NCI-H526 (cell line): ENCODE data around the gene RYR1.
A peak's percentile ranks its signal among the peaks of the same experiment; 100 is the strongest.

Experiments
- DNase-seq, 2 experiments: peaks; one replicate each; lab custom pipeline; 2025; lab: John Stamatoyannopoulos, UW

Gene RYR1

DNA sequence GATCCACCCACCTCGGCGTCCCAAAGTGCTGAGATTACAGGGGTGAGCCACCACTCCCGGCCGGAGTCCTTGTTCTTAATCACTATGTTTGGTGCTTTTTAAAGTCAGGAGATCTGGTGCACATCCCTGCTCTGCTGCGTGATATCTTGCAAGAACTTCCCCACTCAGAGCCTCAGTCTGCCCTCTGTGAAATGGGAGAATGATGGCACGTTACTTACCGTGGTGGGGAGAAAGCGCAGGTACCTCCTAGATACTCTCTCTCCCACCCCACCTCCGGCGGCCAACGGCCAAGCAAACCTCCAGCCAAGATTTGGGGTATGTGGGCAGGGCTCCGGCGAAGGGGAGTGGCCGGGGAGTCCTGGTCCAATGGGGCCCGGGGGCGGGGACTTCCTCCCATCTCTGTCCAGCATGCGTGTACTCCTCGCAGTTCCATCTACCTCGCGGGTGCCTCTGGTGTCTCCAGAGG, at the start of gene RYR1:
Gene RYR1 (plus strand): TSS at position 424 of the 466 bp plus-strand sequence. CDS start 139 bp downstream, outside the sequence.
- DNase-seq: peak in 1 of 2 experiments; percentile 44

- DNase-seq: no peak
Measured at GRCh38 chr19:38383743-38384142, 49.7 kb upstream of the RYR1 start.

DNA sequence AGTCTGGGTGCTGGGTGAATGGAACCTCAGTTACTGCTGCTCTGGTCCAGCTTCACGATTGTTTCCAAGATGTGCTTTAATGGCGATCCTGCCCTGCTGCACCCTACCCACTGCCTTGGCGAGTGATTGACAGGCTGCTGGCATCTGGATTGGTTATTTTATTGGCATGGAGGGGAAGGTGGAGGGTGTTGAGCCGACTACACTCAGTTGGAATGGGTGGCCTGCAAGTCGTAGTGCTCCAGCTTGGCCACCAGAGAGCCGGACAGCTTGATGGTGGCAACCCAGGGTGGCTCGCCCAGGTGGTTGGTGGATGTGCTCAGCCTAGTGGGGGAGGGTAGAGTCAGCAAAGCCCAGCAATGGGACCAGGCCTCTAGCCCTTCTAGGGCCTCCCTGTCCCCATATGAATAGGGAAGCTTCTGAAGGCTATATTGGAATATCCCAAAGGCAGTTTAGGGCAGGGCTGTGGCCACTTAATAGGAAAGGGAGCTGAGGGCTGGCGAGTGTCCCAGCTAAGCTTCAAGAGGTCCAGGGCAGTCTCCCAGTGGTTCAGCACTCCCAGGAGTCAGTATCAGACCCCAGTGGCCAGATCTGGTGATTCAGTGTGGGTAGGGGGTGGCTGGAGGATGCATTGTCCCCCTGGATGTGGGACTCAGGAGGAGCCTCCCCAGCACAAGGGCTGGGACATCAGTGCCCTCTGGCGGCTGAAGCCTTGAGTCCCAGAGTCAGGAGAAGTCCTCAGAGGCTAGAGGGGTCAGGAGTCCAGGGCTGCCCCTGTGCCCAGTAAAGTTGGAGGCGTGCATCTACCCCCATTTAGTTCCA, 49.1 kb upstream of the RYR1 start:
- DNase-seq: peak in 1 of 2 experiments; percentile 37

GRCh38 chr19:38385057-38385803, 48.3 kb upstream of the RYR1 start:
- DNase-seq: no peak

DNA sequence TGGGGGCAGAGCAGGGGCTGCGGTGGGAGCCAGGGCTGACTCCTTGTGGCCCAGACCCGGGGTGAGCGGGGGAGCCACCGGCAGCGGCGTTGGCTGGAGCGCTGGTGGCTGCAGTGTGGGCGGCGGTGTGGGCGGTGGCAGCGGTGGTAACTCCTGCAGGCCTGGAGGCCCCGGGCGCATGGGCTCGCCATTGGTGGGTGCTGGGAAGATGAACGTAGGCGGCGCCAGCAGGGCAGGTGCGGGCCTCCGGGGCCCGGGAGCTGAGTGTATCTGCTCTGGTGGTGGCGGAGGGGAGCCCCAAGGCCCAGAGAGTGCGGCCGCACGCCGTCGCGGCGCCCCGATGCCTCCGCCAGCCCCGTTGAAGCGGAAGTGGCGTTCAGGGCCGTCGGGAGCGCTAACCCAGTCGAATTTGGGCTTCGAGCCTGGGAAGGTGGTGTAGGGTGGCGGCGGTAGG, 47.7 kb upstream of the RYR1 start:
- no peak for DNase-seq

DNA sequence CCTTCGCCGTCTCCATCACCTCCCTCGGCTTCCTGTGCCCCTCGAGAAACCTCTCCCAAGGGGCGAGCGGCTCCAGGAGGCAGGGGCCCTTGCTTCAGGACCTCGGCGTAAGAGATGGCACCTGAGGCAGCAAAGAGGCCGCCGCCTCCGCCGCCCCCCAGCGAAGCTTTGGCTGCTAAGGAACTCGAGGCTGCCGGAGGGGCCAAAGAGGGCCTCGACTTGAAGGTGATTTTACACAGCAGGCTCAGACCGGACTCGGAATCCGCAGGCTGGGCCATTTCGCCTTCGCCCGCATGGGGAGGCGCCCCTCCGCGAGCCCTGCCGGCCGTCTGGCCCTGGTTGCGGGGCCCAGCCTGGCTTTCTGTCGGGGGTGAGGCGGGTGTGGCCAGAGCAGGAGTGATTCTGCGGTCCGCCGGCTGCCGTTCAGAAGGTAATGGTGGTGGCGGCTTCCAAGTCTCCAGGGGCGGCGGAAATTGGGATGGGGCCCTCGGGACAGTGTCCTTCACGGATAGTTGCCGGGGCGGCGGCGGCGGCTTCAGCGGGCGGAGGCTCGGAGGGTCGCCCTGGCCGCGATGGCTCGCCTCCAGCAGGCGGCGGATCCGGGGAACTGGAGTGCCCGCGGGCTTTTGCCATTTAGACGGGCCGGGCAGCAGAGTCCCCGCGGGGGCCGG, 47.1 kb upstream of the RYR1 start:
- DNase-seq: peak in 1 of 2 experiments; percentile 43

GRCh38 chr19:38386971-38387549, 46.4 kb upstream of the RYR1 start:
- DNase-seq: no peak

GRCh38 chr19:38387550-38388348, 45.7 kb upstream of the RYR1 start, which contains the start of gene GGN:
GGN (minus strand) TSS chr19:38388034; CDS start chr19:38387261, 773 bp downstream.
- peak; percentile 82 to 95 for DNase-seq

DNA sequence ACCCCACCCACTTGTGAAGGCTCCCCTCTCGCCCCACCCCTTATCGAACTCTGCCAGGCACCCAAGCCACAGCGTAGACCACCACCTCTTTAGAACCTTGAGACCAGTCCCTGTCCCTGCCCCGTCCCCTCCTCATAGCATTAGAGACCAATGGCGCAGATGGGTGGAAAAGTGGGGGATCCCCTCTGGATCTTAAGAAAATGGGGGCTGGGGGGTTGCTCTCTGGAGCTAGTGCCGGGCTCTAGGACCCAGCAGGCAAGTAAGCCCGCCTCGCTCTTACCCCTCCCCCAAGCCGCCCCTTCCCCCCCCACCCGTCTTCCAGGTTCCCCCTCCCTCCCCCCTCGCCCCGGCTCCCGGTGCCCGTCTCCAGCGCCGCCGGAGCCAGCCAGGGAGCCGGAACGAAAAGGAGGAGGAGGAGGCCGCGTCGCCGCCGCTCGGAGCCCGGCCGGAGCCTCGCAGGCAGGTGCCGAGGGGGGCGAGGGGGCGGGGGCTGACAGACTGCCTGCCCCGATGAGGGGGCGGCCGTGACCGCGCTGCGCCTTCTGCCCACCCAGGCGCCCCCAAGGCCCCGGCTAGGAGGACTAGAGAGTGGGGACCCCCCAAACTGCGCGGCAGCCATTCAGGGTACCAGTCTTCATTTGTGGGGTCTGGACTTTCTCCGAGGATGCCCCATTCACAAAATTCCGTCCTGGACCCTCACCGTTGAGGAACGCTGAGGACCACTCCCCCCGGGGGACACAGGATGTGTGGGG, 45.0 kb upstream of the RYR1 start, which contains the start of gene SPRED3:
Gene SPRED3 (plus strand): TSS at position 349 of the 752 bp plus-strand sequence. CDS start 1,606 bp downstream, outside the sequence.
- peak; percentile 64 to 89 for DNase-seq

DNA sequence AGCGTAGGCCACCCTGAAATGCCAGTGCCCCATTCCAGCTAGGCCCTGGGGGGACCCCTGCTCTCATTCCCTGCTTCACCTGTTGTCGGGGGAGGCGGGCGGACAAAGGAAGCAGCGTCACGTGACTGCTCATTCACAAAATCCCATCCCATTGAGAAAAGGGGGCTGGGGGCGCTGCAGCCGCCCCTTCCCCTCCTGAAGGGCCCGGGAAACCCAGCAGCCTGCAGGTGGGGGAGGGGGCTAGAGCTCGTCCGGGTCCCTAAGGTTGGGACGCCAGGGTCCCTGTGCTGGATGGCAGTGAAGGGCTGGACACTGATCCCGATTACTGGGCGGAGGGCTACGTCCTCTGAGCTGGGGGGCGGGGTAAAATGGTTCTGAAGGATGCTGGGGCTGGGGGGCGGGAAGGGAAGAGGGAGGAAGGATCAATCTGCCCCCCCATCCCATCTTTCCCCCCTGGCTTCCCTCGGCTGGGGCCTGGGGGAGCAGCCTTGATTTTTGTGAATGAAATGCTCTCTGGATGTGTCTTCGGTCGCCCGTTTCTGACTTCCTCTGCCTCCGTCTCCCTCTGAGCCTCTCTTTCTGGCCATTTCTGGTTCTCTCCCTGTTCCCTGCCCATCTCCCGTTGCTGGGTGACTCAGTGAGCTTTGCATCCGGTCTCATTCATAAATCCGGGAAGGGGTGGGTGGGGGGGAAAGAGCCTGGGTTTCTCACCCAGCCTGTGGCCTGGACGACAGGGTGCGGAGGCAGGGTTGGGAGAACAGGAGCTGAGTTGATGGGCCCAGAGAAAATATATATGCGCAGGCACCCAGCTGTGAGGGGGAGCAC, 44.2 kb upstream of the RYR1 start:
- peak in 1 of 2 experiments; percentile 59 for DNase-seq

- no peak for DNase-seq
Measured at GRCh38 chr19:38389957-38390924, 43.2 kb upstream of the RYR1 start.

- DNase-seq: no peak
Measured at GRCh38 chr19:38391911-38392464, 41.5 kb upstream of the RYR1 start.

DNA sequence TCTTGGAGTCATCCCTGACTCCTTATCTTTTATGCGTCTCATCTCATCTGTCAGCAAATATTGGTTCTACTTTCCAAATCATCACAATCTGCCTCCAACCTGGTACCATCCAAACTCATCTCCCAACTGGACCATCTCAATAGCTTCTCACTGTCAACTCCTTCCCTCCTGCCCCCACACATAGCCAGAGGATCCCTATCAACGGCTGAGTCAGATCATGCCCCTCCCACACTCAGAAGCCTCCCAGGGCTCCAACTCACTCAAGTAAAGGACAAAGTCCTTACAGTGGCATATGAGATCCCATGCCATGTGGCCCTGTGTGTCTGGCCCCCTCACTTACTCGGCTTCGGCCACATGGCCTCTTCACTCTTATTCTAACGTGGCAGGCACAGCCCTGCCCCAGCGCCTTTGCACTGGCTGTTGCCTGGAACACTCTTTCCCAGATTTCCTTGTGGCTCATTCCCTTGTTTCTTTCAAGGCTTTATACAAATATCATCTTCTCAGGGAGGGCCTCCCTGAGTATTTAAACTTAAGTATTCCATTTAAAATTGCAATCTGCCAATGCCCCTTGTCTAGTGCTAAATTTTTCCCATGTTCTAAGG, 40.7 kb upstream of the RYR1 start:
- DNase-seq: no peak

DNA sequence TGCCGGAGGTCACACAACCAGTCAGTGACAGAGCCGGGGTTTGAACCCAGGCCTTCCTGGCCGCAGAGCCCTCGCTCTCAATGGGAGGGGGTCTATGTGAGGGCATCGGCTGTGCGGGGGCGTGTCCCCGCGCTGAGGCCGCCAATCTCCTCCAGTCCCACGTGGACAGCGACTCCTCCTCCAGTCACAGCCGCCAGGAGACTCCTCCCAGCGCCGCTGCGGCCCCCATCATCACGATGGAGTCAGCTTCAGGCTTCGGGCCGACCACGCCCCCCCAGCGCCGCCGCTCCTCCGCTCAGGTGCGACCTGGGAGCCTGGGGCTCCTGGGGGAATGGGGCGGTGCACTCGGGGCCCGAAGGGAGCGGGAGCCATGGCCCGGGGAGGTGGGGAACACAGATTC, 39.0 kb upstream of the RYR1 start:
- DNase-seq: peak in 1 of 2 experiments; percentile 65

- no peak for DNase-seq
Measured at GRCh38 chr19:38395381-38396114, 37.9 kb upstream of the RYR1 start.

DNA sequence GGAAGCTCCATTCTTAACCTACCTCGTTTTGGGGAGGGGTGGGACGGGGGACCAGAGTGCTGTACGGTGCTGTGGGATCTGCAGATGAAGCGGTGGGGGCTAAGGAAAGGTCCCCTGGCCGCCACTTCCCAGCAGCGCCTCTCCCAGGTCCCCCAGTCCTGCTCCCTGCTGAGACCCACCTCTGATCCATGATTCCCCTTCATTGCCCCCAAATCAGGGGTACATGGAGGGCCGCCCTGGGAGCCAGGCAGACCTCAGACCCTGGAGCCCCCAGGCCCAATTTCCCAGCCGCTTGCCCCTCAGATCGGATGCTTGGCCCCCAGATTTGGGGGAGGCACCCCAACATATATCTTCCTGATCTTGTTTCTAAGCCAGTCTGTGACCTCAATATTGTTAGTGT, 34.4 kb upstream of the RYR1 start:
- DNase-seq: no peak

- DNase-seq: no peak
Measured at GRCh38 chr19:38399537-38399936, 34.0 kb upstream of the RYR1 start.
